Measurements from ENCODE around the gene BRWD1. TPM values are rescaled to one million over a fixed set of nuclear protein-coding genes. Genes with fewer than 3 reads are reported as not detected.

BRWD1 gene
- total RNA-seq, 3 donors from 2014 or later = 65.4 to 128 (median 105) TPM

- intact Hi-C loops (cut with DNase I; ENCODE audit: low total_unique reads) = no loop called here
- no peak overlapping the region for H3K27ac ChIP-seq
- H3K4me1 ChIP-seq = peaks cover 0 to 3% of the 10 kb centered on the region in 2 donors
- no peaks in the 10 kb centered on the region for H3K36me3 ChIP-seq
- H3K4me3 ChIP-seq = no peak overlapping the region
- no peak for TF ChIP-seq CTCF (IDR thresholded peaks at IDR 0.05)
- TF ChIP-seq POLR2A (IDR thresholded peaks at IDR 0.05) = no peak
- no peak for TF ChIP-seq POLR2AphosphoS5 (IDR thresholded peaks at IDR 0.05)
- H3K9me3 ChIP-seq = no peaks in the 10 kb centered on the region
- DNase-seq (ENCODE audit: low spot score in 2 of 2) = no peak
- no peaks in the 10 kb centered on the region for H3K27me3 ChIP-seq
Observed at GRCh38 chr21:39307466-39307865, 6.0 kb downstream of the BRWD1 start.

GRCh38 chr21:39300587-39300986, 12.8 kb downstream of the BRWD1 start:
- H3K9me3 ChIP-seq = peaks cover 0 to 10% of the 10 kb centered on the region in 2 donors
- H3K4me1 ChIP-seq = no peaks in the 10 kb centered on the region
- no peak for DNase-seq (ENCODE audit: low spot score in 2 of 2)
- TF ChIP-seq CTCF (IDR thresholded peaks at IDR 0.05) = no peak
- no peak for TF ChIP-seq POLR2A (IDR thresholded peaks at IDR 0.05)
- no peak for TF ChIP-seq POLR2AphosphoS5 (IDR thresholded peaks at IDR 0.05)
- H3K27ac ChIP-seq = no peak overlapping the region
- no peak overlapping the region for H3K4me3 ChIP-seq
- H3K27me3 ChIP-seq = no peaks in the 10 kb centered on the region
- intact Hi-C loops (cut with DNase I; ENCODE audit: low total_unique reads) = no loop called here
- H3K36me3 ChIP-seq = peaks cover 6% of the 10 kb centered on the region

- peaks cover 10% of the 10 kb centered on the region for H3K36me3 ChIP-seq
- no peak for DNase-seq (ENCODE audit: low spot score in 2 of 2)
- no peaks in the 10 kb centered on the region for H3K4me1 ChIP-seq
- intact Hi-C loops (cut with DNase I; ENCODE audit: low total_unique reads) = no loop called here
- no peaks in the 10 kb centered on the region for H3K27me3 ChIP-seq
- H3K27ac ChIP-seq = no peak overlapping the region
- H3K9me3 ChIP-seq = peaks cover 0 to 10% of the 10 kb centered on the region in 2 donors
- TF ChIP-seq POLR2AphosphoS5 (IDR thresholded peaks at IDR 0.05) (no peak), POLR2A (IDR thresholded peaks at IDR 0.05) (no peak), CTCF (IDR thresholded peaks at IDR 0.05) (no peak)
- no peak overlapping the region for H3K4me3 ChIP-seq
Observed at GRCh38 chr21:39296891-39297290, 16.5 kb downstream of the BRWD1 start.

- Histone ChIP-seq H3K9me3 (no peaks in the 10 kb centered on the region), H3K36me3 (peaks cover 4% of the 10 kb centered on the region), H3K4me1 (no peaks in the 10 kb centered on the region), H3K4me3 (no peak overlapping the region), H3K27me3 (no peaks in the 10 kb centered on the region), H3K27ac (no peak overlapping the region)
- no peak for DNase-seq (ENCODE audit: low spot score in 2 of 2)
- TF ChIP-seq CTCF (IDR thresholded peaks at IDR 0.05) (no peak), POLR2A (IDR thresholded peaks at IDR 0.05) (no peak), POLR2AphosphoS5 (IDR thresholded peaks at IDR 0.05) (no peak)
- intact Hi-C loops (cut with DNase I; ENCODE audit: low total_unique reads) = no loop called here
Observed at GRCh38 chr21:39288987-39289386, 24.4 kb downstream of the BRWD1 start.

GRCh38 chr21:39282911-39283310, 30.5 kb downstream of the BRWD1 start:
- H3K9me3 ChIP-seq = no peaks in the 10 kb centered on the region
- TF ChIP-seq POLR2A (IDR thresholded peaks at IDR 0.05) = no peak
- intact Hi-C loops (cut with DNase I; ENCODE audit: low total_unique reads) = no loop called here
- no peaks in the 10 kb centered on the region for H3K36me3 ChIP-seq
- H3K4me1 ChIP-seq = no peaks in the 10 kb centered on the region
- no peak for DNase-seq (ENCODE audit: low spot score in 2 of 2)
- H3K27ac ChIP-seq = no peak overlapping the region
- no peaks in the 10 kb centered on the region for H3K27me3 ChIP-seq
- no peak overlapping the region for H3K4me3 ChIP-seq

- Histone ChIP-seq H3K36me3 (no peaks in the 10 kb centered on the region), H3K9me3 (no peaks in the 10 kb centered on the region), H3K4me3 (no peak overlapping the region), H3K27me3 (no peaks in the 10 kb centered on the region), H3K4me1 (no peaks in the 10 kb centered on the region), H3K27ac (no peak overlapping the region)
- no peak for DNase-seq (ENCODE audit: low spot score in 2 of 2)
- TF ChIP-seq CTCF (IDR thresholded peaks at IDR 0.05) (no peak), POLR2AphosphoS5 (IDR thresholded peaks at IDR 0.05) (no peak), POLR2A (IDR thresholded peaks at IDR 0.05) (no peak)
- intact Hi-C loops (cut with DNase I; ENCODE audit: low total_unique reads) = no loop called here
Observed at GRCh38 chr21:39281853-39282252, 31.6 kb downstream of the BRWD1 start.
